SW480 (cell line): ENCODE results near the gene EPB41L4B.
"Not testable (repeated sequence)": the region's sequence is repeated elsewhere in the genome, so short reads cannot be mapped to it uniquely, and the experiment has no call there.

Experiments used
- DNase-seq: peaks from one replicate; pipeline ENCODE4 v3.0.0-alpha.2; 2016; ENCODE audit warnings: low spot score

EPB41L4B gene

GRCh38 chr9:109297899-109298298 lies 23.0 kb downstream of the EPB41L4B start:
- no peak for DNase-seq

GRCh38 chr9:109295221-109296130 lies 25.4 kb downstream of the EPB41L4B start:
- DNase-seq = no peak

GRCh38 chr9:109290385-109290784 lies 30.5 kb downstream of the EPB41L4B start:
- DNase-seq = no peak

- DNase-seq = no peak
Observed at GRCh38 chr9:109289931-109290330, 30.9 kb downstream of the EPB41L4B start.

GRCh38 chr9:109289186-109289585 lies 31.7 kb downstream of the EPB41L4B start:
- no peak for DNase-seq

- DNase-seq = no peak
Observed at GRCh38 chr9:109286981-109287380, 33.9 kb downstream of the EPB41L4B start.

GRCh38 chr9:109286571-109286977 lies 34.3 kb downstream of the EPB41L4B start:
- no peak for DNase-seq

- not testable (repeated sequence) for DNase-seq
Observed at GRCh38 chr9:109283672-109284071, 37.2 kb downstream of the EPB41L4B start.

- no peak for DNase-seq
Observed at GRCh38 chr9:109283012-109283411, 37.8 kb downstream of the EPB41L4B start.

- DNase-seq = no peak
Observed at GRCh38 chr9:109282302-109282701, 38.6 kb downstream of the EPB41L4B start.

- no peak for DNase-seq
Observed at GRCh38 chr9:109281518-109281917, 39.3 kb downstream of the EPB41L4B start.

- DNase-seq = no peak
Observed at GRCh38 chr9:109278848-109279247, 42.0 kb downstream of the EPB41L4B start.

GRCh38 chr9:109278216-109278615 lies 42.6 kb downstream of the EPB41L4B start:
- DNase-seq = no peak

- no peak for DNase-seq
Observed at GRCh38 chr9:109277451-109277850, 43.4 kb downstream of the EPB41L4B start.

GRCh38 chr9:109276469-109277440 lies 44.1 kb downstream of the EPB41L4B start:
- DNase-seq = no peak

GRCh38 chr9:109274884-109275730 lies 45.8 kb downstream of the EPB41L4B start:
- DNase-seq = no peak

GRCh38 chr9:109273869-109274268 lies 47.0 kb downstream of the EPB41L4B start:
- DNase-seq = no peak

- no peak for DNase-seq
Observed at GRCh38 chr9:109272745-109273144, 48.1 kb downstream of the EPB41L4B start.

GRCh38 chr9:109272045-109272444 lies 48.8 kb downstream of the EPB41L4B start:
- no peak for DNase-seq

- no peak for DNase-seq
Observed at GRCh38 chr9:109270971-109271925, 49.6 kb downstream of the EPB41L4B start.

- DNase-seq = no peak
Observed at GRCh38 chr9:109270441-109270840, 50.4 kb downstream of the EPB41L4B start.
